AG09309 (cell line): ENCODE results near the gene SLC5A10.

ENCODE experiments used
- DNase-seq: peaks from one replicate; pipeline ENCODE4 v3.0.0-alpha.2; 2010; ENCODE audit warnings: low read depth
- H3K4me3 ChIP-seq: 2 replicates; pipeline ENCODE4 v1.5.1; 2011; ENCODE audit warnings: mild to moderate bottlenecking, low read depth, low read length, moderate library complexity; ENCODE audit not compliant: control insufficient read depth
- TF ChIP-seq, protein P1 (sequence below): IDR thresholded peaks from 2 replicates; pipeline ENCODE4 v1.5.1; 2011; ENCODE audit warnings: mild to moderate bottlenecking, low read depth, low read length, inconsistent platforms; ENCODE audit not compliant: insufficient read depth, control insufficient read depth; ENCODE audit errors: missing control alignments

Gene SLC5A10

DNA sequence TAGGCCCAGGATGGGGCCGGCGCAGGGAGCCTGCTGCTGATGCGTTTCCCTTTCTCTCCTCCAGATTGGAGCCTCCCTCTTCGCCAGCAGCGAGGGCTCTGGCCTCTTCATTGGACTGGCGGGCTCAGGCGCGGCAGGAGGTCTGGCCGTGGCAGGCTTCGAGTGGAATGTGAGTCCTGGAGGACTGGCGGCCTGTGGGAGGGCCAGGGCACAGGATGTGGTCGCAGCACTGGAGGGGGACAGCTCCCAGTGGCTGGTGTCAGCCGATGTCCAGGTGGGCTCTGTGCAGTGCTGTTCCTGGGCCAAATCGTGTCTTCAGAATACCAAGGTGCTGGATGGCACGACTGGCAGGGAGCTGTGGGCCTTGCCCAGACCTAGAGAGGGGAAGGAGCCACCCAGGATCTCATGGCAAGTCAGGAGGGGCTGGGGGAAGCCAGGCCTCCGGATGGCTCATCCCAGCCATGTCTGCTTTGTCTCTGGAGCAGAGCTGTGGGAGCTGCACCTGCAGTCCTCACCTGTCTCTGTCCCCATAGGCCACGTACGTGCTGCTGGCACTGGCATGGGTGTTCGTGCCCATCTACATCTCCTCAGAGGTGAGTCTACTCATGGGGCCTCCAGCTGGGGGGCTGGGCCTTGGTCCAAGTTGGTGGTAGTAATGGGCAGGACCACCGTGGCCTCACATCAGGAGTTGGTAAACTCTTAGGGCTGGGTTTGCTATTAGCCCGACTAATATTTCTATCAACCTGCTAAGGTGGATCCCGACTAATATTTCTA lies 7.3 kb downstream of the SLC5A10 start:
- TF ChIP-seq, protein P1, sequence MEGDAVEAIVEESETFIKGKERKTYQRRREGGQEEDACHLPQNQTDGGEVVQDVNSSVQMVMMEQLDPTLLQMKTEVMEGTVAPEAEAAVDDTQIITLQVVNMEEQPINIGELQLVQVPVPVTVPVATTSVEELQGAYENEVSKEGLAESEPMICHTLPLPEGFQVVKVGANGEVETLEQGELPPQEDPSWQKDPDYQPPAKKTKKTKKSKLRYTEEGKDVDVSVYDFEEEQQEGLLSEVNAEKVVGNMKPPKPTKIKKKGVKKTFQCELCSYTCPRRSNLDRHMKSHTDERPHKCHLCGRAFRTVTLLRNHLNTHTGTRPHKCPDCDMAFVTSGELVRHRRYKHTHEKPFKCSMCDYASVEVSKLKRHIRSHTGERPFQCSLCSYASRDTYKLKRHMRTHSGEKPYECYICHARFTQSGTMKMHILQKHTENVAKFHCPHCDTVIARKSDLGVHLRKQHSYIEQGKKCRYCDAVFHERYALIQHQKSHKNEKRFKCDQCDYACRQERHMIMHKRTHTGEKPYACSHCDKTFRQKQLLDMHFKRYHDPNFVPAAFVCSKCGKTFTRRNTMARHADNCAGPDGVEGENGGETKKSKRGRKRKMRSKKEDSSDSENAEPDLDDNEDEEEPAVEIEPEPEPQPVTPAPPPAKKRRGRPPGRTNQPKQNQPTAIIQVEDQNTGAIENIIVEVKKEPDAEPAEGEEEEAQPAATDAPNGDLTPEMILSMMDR, result no peak
- no peak for DNase-seq
- H3K4me3 ChIP-seq, result no peak overlapping the region

DNA sequence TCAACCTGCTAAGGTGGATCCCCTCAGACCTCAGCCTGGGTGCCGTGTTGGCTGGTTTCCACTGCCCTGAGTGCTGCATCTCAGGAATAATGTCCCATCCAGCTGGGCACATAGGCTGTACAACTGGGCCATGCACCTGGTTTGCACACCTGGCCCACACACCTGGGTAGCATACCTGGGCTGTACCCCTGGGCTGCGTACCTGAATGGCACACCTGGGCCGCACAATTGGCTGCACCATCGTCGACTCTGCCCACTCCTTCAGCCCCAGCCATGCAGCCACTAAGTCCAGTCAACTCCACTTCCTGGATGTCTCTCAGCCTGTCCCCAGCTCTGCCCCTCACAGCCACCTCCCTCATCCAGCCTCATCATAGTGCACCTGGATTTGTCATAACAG lies 7.9 kb downstream of the SLC5A10 start:
- no peak overlapping the region for H3K4me3 ChIP-seq
- DNase-seq, result no peak
- TF ChIP-seq, protein P1, result no peak

- no peak overlapping the region for H3K4me3 ChIP-seq
- TF ChIP-seq, protein P1, result no peak
- no peak for DNase-seq
These were observed 8.3 kb downstream of the SLC5A10 start for GRCh38 chr17:18960241-18960665.

DNA sequence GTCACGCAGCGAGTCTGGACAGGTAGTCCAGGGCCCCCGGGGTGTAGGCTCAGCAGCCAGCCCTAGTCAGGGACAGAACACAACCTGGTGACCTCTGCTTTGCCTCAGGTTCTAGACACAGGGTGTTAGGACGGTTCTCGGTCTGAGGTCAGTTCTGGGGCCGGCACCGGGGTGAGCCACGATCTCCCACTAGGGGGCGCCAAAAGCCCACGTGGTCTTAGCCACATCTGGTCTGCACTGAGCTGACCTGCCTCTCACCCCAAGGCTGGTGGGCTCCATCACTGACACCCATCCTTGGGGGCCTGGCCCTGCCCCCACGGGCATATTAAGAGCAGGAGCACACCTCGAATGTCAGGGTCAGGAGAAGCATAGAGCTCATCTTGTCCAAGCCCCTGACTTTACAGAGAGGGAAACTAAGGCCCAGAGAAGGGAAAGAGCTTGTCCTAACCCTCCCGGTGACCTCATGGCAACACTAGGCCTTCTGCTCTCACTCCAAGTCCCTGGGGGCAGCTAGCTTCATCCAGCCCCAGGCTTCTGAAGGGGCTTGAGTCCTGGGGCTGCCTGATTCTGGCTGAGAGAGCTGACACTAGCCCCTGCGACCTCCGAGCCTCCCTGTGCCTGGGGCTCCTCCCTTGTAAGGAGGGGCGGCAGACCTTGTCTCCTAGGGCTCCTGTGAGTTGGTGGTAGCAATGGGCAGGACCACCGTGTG lies 9.0 kb downstream of the SLC5A10 start:
- H3K4me3 ChIP-seq, result no peak overlapping the region
- no peak for DNase-seq
- TF ChIP-seq, protein P1, result peak; percentile 94

DNA sequence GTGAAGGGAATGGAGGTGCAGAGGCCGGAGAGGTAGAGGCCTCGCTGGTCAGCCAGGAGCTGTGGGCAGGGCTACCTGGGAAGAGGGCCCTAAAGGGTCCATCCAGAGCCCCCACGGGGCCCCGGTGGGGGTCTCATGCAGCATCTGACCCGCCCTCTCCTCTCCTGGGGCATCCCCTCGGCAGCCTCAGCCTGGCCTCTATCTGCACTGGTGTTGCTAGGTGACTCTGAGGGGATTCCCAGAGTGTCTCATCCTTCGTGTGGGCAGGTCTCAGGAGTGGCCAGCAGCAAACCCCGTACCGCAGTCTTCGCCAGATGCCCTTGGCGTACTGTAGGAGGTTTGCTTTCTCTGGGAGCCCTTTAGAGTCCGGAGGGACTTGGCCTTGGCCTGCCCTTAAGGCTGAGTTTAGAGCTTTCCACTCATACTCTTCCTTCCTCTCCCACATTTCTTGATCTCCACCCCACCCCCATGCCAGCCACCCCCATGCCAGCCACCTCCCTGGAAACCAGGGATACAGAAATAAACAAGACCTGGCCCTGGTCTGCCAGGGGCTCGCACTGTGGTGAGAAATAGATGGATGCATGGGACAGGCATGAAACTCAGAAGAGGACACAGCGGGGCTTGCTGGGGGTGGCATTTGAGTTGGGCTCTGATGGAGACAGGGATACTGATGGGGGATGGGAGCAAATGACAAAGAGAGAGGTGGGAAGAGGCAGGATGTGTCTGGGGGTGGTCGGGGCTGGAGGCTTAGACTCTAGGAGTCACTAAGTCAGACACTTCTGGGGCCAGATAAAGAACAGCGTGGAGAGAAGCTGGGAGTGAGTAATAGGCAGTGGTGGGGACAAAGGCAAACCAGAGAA lies 9.9 kb downstream of the SLC5A10 start:
- H3K4me3 ChIP-seq, result no peak overlapping the region
- DNase-seq, result no peak
- TF ChIP-seq, protein P1, result no peak

DNA sequence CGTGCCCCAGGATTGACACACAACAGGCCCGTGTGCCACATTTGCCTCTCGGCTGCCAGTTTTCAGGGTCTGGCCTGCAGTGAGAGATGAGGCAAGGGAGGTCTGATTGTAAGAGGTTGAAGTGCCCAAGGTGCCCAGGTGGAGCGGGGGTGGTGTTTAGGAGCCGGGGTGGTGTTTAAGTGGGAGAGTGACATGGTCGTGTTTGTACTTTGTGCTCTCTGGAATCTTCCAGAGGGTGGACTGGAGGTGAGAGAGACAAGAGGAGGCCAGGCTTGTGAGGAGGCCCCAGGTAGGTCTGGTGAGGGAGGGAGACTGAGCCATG lies 10.5 kb downstream of the SLC5A10 start:
- no peak overlapping the region for H3K4me3 ChIP-seq
- TF ChIP-seq, protein P1, result no peak
- DNase-seq, result no peak
